HG03095 (cell line): ENCODE results near the gene ATP7B.

Source experiments
- ATAC-seq: cut with Tn5 transposase; IDR thresholded peaks from one replicate; pipeline ENCODE4 v1.9.1; 2021; ENCODE audit warnings: moderate library complexity; ENCODE audit not compliant: unreplicated experiment

Gene ATP7B

GRCh38 chr13:51900471-51900870, 110.8 kb downstream of the ATP7B start:
- no peak for ATAC-seq

DNA sequence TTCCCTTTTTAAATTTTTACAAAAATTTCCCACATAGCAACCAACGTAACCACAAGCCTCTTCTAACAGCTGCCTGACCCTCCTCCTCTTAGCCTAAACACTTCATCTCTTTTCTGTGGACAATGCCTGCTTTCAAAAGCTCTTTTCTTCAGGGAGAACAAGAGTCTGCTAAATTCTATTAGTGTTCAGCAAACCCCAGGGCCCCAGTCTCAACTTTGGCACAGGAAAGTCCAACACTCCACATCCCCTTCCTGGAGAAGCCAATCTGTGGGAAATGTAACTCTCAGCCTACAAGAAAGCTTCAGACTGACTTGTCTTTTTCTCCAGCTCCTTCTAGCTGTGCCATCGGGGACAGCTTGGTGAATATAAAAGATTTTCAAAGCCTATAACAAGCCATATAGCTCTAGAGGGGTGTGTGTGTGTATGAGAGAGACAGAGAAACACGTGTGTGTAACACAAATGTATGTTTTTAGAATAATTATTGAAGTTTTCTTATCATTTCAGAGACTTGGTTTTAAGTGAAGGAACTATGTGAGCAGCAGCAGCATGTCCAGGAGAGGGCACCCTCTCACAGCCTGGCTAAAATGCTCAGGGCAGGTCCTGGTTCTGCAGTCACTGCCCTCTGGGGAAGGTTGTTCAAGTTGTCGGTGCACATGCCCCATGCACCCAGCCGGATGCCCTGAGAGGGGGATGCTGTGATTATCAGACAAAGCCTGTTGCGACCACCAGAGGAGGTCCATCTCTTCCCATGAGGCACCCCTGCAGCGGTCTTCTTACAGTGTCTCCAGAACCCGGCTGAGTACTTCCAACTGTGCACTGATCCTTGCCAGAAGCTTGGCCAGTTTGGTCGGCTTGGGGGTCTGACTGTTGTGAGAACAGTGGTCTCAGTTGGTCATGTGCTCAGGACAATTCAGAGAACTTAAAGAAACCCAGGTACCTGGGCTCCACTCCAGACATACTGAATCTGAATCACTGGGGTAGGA, 115.1 kb downstream of the ATP7B start:
- peak; percentile 74 for ATAC-seq

- no peak for ATAC-seq
Measured at GRCh38 chr13:51894239-51894638, 117.0 kb downstream of the ATP7B start.

GRCh38 chr13:51892657-51893056, 118.6 kb downstream of the ATP7B start:
- no peak for ATAC-seq

DNA sequence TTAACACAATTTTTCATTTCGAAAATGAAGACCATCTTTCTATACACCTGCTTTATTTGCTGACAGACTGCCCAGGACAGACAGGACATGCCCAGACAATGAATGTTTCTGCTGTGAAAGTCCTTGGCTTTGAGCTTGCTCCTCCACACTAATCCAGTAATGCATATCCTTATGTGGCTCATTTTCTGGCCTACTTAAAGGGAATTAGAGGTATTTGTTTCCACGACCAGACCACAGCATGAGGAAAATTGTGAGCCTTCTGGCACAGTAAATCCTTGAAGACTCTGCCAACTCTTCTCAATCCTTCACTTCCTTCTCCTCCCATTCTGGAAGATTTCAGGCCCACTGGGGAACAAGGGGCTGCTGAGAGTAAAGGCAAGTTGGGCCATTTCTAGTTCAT, 123.8 kb downstream of the ATP7B start:
- no peak for ATAC-seq

- no peak for ATAC-seq
Measured at GRCh38 chr13:51885651-51886050, 125.6 kb downstream of the ATP7B start.

- no peak for ATAC-seq
Measured at GRCh38 chr13:51883226-51883600, 128.0 kb downstream of the ATP7B start.
